GM12878 (cell line): ENCODE measurements around the gene SORBS1. TPM values are rescaled to one million over a fixed set of nuclear protein-coding genes. Genes with fewer than 3 reads are reported as not detected.

Experiments used
- ATAC-seq: fragments of 200-7000 bp; cut with Tn5 transposase; 3 replicates; pipeline ENCODE4 v1.9.1; 2020; ENCODE audit warnings: mild to moderate bottlenecking, moderate library complexity
- BruUV-seq: library from RNA; stranded (reverse); fragments of 400-500 nt; replicated peaks from 2 replicates; lab custom pipeline; 2021; lab: Mats Ljungman, UMichigan
- CTCF ChIA-PET: fragments of 300-600 bp; sonication (Branson Sonifier 250); formaldehyde crosslinking; extraction: SDS; loops from one replicate; lab custom pipeline; 2021; ENCODE audit warnings: inconsistent platforms; lab: Yijun Ruan, JAX
- POLR2A ChIA-PET: fragments of 350-600 bp; formaldehyde crosslinking; extraction: SDS; loops from one replicate; lab custom pipeline; 2021; ENCODE audit warnings: inconsistent platforms; lab: Charles Lee
- RAD21 ChIA-PET: fragments of 300-600 bp; sonication (Branson Sonifier 250); formaldehyde crosslinking; loops from one replicate; lab custom pipeline; 2023; ENCODE audit warnings: antibody characterized with exemption; ENCODE audit not compliant: unreplicated experiment; lab: Charles Lee
- SMC1A ChIA-PET: fragments of 300-600 bp; sonication (Branson Sonifier 250); formaldehyde crosslinking; loops from one replicate; lab custom pipeline; 2023; ENCODE audit not compliant: unreplicated experiment, uncharacterized antibody; lab: Charles Lee
- DNase-seq: peaks from one replicate; pipeline ENCODE4 v3.0.0-alpha.2; 2011; ENCODE audit warnings: low read depth, low spot score
- FAIRE-seq: peaks from 3 replicates; lab custom pipeline; 2011; peaks lifted over from hg19 to GRCh38; lab: Jason Lieb, UNC
- H2AFZ ChIP-seq: 2 replicates; pipeline ENCODE4 v1.6.0; 2011; ENCODE audit warnings: low read depth, low read length, control low read depth; ENCODE audit not compliant: control insufficient read depth
- H3K27ac ChIP-seq: 2 replicates; pipeline ENCODE4 v1.5.1; 2011; ENCODE audit warnings: control low read depth; ENCODE audit not compliant: control insufficient read depth, insufficient read depth
- H3K27me3 ChIP-seq, 2 experiments: replicated peaks in 1 of 2; 2 replicates each; pipeline versions ENCODE4 v1.6.0 to v1.6.1; 2011; ENCODE audit warnings: low read length in 1 of 2; ENCODE audit not compliant: control insufficient read depth in 2 of 2, insufficient read depth in 2 of 2
- H3K36me3 ChIP-seq, 2 experiments: 2 replicates each; pipeline ENCODE4 v1.5.1; 2011; ENCODE audit warnings: low read length in 1 of 2; ENCODE audit not compliant: control insufficient read depth in 2 of 2, insufficient read depth in 2 of 2
- H3K4me1 ChIP-seq: 2 replicates; pipeline ENCODE4 v1.6.1; 2011; ENCODE audit warnings: mild to moderate bottlenecking, low read length, moderate library complexity, mixed read lengths; ENCODE audit not compliant: control insufficient read depth, insufficient read depth
- H3K4me2 ChIP-seq: 2 replicates; pipeline ENCODE4 v1.6.0; 2011; ENCODE audit warnings: control low read depth; ENCODE audit not compliant: control insufficient read depth, insufficient read depth
- H3K4me3 ChIP-seq: fragments of 200-600 bp; sonication (generic); 2 replicates; pipeline ENCODE4 v1.5.1; 2016
- H3K79me2 ChIP-seq: 2 replicates; pipeline ENCODE4 v1.6.0; 2011; ENCODE audit warnings: low read length; ENCODE audit not compliant: control insufficient read depth, insufficient read depth
- H3K9ac ChIP-seq: 2 replicates; pipeline ENCODE4 v1.8.0; 2011; ENCODE audit warnings: low read length, control low read depth, mixed read lengths; ENCODE audit not compliant: control insufficient read depth, insufficient read depth
- H3K9me3 ChIP-seq: replicated peaks from 3 replicates; pipeline ENCODE4 v1.5.1; 2011; ENCODE audit warnings: mild to moderate bottlenecking, low read length; ENCODE audit not compliant: control insufficient read depth, insufficient read depth
- H4K20me1 ChIP-seq: 2 replicates; pipeline ENCODE4 v1.6.0; 2011; ENCODE audit not compliant: control insufficient read depth, insufficient read depth
- BHLHE40 ChIP-seq, 2 experiments: fragments of 450-650 bp in 1 of 2; IDR thresholded peaks; 2 replicates each; pipeline ENCODE4 v1.6.1; 2011 to 2017; ENCODE audit warnings: low read depth in 2 of 2, borderline replicate concordance in 1 of 2, improper control_type of control experiment in 1 of 2, low read length in 1 of 2, mild to moderate bottlenecking in 1 of 2
- E2F4 ChIP-seq: IDR thresholded peaks from 2 replicates; pipeline ENCODE4 v1.6.1; 2012; ENCODE audit warnings: low read depth, low read length, improper control_type of control experiment
- ELK1 ChIP-seq: IDR thresholded peaks from 2 replicates; pipeline ENCODE4 v1.6.1; 2012; ENCODE audit warnings: low read depth, low read length, improper control_type of control experiment
- GATAD2B ChIP-seq: fragments of 450-650 bp; conservative IDR thresholded peaks from 2 replicates; pipeline ENCODE4 v1.6.1; 2017; ENCODE audit warnings: low read depth, mild to moderate bottlenecking, moderate library complexity
- HDGF ChIP-seq: fragments of 450-650 bp; IDR thresholded peaks from 2 replicates; pipeline ENCODE4 v1.6.1; 2016; ENCODE audit warnings: antibody characterized with exemption
- IKZF1 ChIP-seq: fragments of 450-650 bp; conservative IDR thresholded peaks from 2 replicates; pipeline ENCODE4 v1.6.1; 2017; ENCODE audit warnings: antibody characterized with exemption, mild to moderate bottlenecking
- JUND ChIP-seq: IDR thresholded peaks from 2 replicates; pipeline ENCODE4 v1.6.1; 2012; ENCODE audit warnings: low read depth, mild to moderate bottlenecking, low read length, improper control_type of control experiment, moderate library complexity
- NFXL1 ChIP-seq: fragments of 450-650 bp; IDR thresholded peaks from 2 replicates; pipeline ENCODE4 v1.6.1; 2017; ENCODE audit warnings: antibody characterized with exemption, mild to moderate bottlenecking, borderline replicate concordance
- NR2C1 ChIP-seq: fragments of 450-650 bp; IDR thresholded peaks from 2 replicates; pipeline ENCODE4 v1.6.1; 2017; ENCODE audit warnings: antibody characterized with exemption, mild to moderate bottlenecking, moderate library complexity
- POLR2AphosphoS5 ChIP-seq: IDR thresholded peaks from 2 replicates; pipeline ENCODE4 v1.6.1; 2011; ENCODE audit warnings: mild to moderate bottlenecking, low read length, inconsistent platforms
- RAD51 ChIP-seq: fragments of 450-650 bp; IDR thresholded peaks from 2 replicates; pipeline ENCODE4 v1.6.1; 2016; ENCODE audit warnings: moderate library complexity, mild to moderate bottlenecking, inconsistent platforms
- SIX5 ChIP-seq: IDR thresholded peaks from 2 replicates; pipeline ENCODE4 v1.6.1; 2011; ENCODE audit warnings: mild to moderate bottlenecking, low read depth, low read length, moderate library complexity; ENCODE audit not compliant: severe bottlenecking
- SMAD1 ChIP-seq: fragments of 450-650 bp; IDR thresholded peaks from 2 replicates; pipeline ENCODE4 v1.6.1; 2018; ENCODE audit warnings: mild to moderate bottlenecking, low read depth; ENCODE audit not compliant: partially characterized antibody
- SREBF1 ChIP-seq: IDR thresholded peaks from 2 replicates; pipeline ENCODE4 v1.6.1; 2012; ENCODE audit warnings: mild to moderate bottlenecking, low read length
- STAT3 ChIP-seq: IDR thresholded peaks from 2 replicates; pipeline ENCODE4 v1.6.1; 2011; ENCODE audit warnings: low read depth, low read length, improper control_type of control experiment
- YY1 ChIP-seq: IDR thresholded peaks from 2 replicates; pipeline ENCODE4 v1.6.1; 2011; ENCODE audit warnings: low read depth, mild to moderate bottlenecking, low read length
- ZNF592 ChIP-seq: fragments of 450-650 bp; IDR thresholded peaks from 2 replicates; pipeline ENCODE4 v1.6.1; 2017; ENCODE audit warnings: mild to moderate bottlenecking, moderate library complexity
- ZNF622 ChIP-seq: fragments of 450-650 bp; IDR thresholded peaks from 2 replicates; pipeline ENCODE4 v1.6.1; 2017; ENCODE audit warnings: mild to moderate bottlenecking, inconsistent platforms
- WGBS: methylation state at CpG from one replicate; pipeline ENCODE4 v1.1.6; 2016; ENCODE audit warnings: low lambda C conversion rate; ENCODE audit not compliant: insufficient replicate concordance, insufficient coverage; ENCODE audit errors: missing lambda C conversion rate; 5-methylcytosine and 5-hydroxymethylcytosine counted together
- in situ Hi-C: fragments of 300-500 bp; cut with MboI; formaldehyde crosslinking; loops from 9 replicates; pipeline ENCODE4 v1.14.3; 2018; ENCODE audit warnings: mixed read lengths
- intact Hi-C: fragments of 100-400 bp; cut with micrococcal nuclease; formaldehyde crosslinking; loops from one replicate; pipeline ENCODE4 v1.14.2; 2022; ENCODE audit not compliant: unreplicated experiment
- polyA plus RNA-seq, 11 experiments: library from polyadenylated mRNA; depleted of rRNA in 4 of 11; unstranded in 6 of 11; stranded (reverse) in 5 of 11; fragments of >200 nt; fragmentation: Nextera tagmentation in 4 of 11; fragmentation: Illumina TruSeq in 1 of 11; extraction: Ambion mirVana in 4 of 11; extraction: Trizol in 1 of 11; gene quantifications; 1 replicate in 1 of 11; 2 replicates in 10 of 11; pipeline versions ENCODE4 v1.2.1 to v1.2.3, GENCODE V29; 2011 to 2016; ENCODE audit warnings: inconsistent platforms in 2 of 11, missing spikeins in 2 of 11, low read depth in 1 of 11
- total RNA-seq, 4 experiments: library from RNA; depleted of rRNA in 3 of 4; stranded (reverse); fragments of >200 nt in 3 of 4; fragmentation: Illumina TruSeq in 1 of 4; extraction: Trizol in 1 of 4; gene quantifications; 2 replicates each; pipeline versions ENCODE4 v1.2.1 to v1.2.3, GENCODE V29; 2013 to 2021

The SORBS1 gene
- total and polyA plus RNA-seq, 10 of the 15 experiments (the other 5 are each of a cell fraction or from before 2014, with no cell fraction given): 0.13 to 0.75 (median 0.39) TPM

- POLR2A ChIA-PET: interaction anchor here (1.1 kb wide), 1 partner anchor 48 kb away, joined by 3 read pairs; no protein-coding TSS in a partner anchor
- no peak overlapping the region for H2AFZ ChIP-seq
- H3K27me3 ChIP-seq: no peaks in the 10 kb centered on the region
- H4K20me1 ChIP-seq: no peaks in the 10 kb centered on the region
- BruUV-seq: no TSS peak
- peaks cover 4% of the 10 kb centered on the region; the same call in 1 of the 2 replicates for H3K4me1 ChIP-seq
- SMC1A ChIA-PET: interaction anchor here (0.7 to 2.4 kb wide), 9 partner anchors 9 to 53 kb away, joined by 3 to 6 read pairs (median 3); no protein-coding TSS in a partner anchor
- no peak overlapping the region for H3K4me2 ChIP-seq
- no peaks in the 10 kb centered on the region for H3K79me2 ChIP-seq
- in situ Hi-C loops (no loop called here), intact Hi-C loops (no loop called here)
- no peak overlapping the region for H3K9ac ChIP-seq
- no peak overlapping the region for H3K27ac ChIP-seq
- TF ChIP-seq E2F4 (no peak), GATAD2B (no peak), NFXL1 (no peak), ZNF592 (no peak), BHLHE40 (IDR thresholded peaks at IDR 0.05; ENCODE audit: borderline replicate concordance in 1 of 2, low read depth in 2 of 2, low read length in 1 of 2) (no peak), ELK1 (no peak), SREBF1 (no peak), JUND (no peak), SIX5 (no peak), IKZF1 (no peak), NR2C1 (no peak), SMAD1 (no peak), ZNF622 (no peak), RAD51 (no peak), HDGF (no peak), YY1 (no peak), POLR2AphosphoS5 (no peak), STAT3 (no peak)
- no peak for FAIRE-seq
- no peak for DNase-seq
- RAD21 ChIA-PET: interaction anchor here (2.4 kb wide), 1 partner anchor 96 kb away, joined by 8 read pairs; no protein-coding TSS in a partner anchor
- H3K9me3 ChIP-seq: no peaks in the 10 kb centered on the region
- ATAC-seq: no peak
- CTCF ChIA-PET: interaction anchor here (0.8 to 1.4 kb wide), 7 partner anchors 12 to 89 kb away, joined by 3 to 5 read pairs (median 4); no protein-coding TSS in a partner anchor
- WGBS: 68% methylated on average over 3 of the region's 3 CpGs
- H3K4me3 ChIP-seq: no peak overlapping the region
- no peaks in the 10 kb centered on the region; a peak in 1 of 4 replicates for H3K36me3 ChIP-seq
These were observed 219.4 kb downstream of the SORBS1 start for GRCh38 chr10:95341716-95342130.
